IMR-90 (cell line): ENCODE results near the gene APOF. TPM values are rescaled to one million over a fixed set of nuclear protein-coding genes. Genes with fewer than 3 reads are reported as not detected.
"Not testable (repeated sequence)": the region's sequence is repeated elsewhere in the genome, so short reads cannot be mapped to it uniquely, and the experiment has no call there.

ENCODE experiments used
- ATAC-seq: fragments of 200-7000 bp; cut with Tn5 transposase; 2 replicates; pipeline ENCODE4 v1.9.1; 2020; ENCODE audit warnings: low read depth, mild to moderate bottlenecking, moderate library complexity
- BruUV-seq: library from RNA; stranded (reverse); fragments of 400-500 nt; replicated peaks from 2 replicates; lab custom pipeline; 2021; lab: Mats Ljungman, UMichigan
- CTCF ChIA-PET: fragments of 300-600 bp; formaldehyde crosslinking; extraction: SDS; loops from one replicate; lab custom pipeline; 2021; ENCODE audit warnings: antibody characterized with exemption; lab: Yijun Ruan, JAX
- POLR2A ChIA-PET: fragments of 300-600 bp; sonication (Branson Sonifier 250); formaldehyde crosslinking; loops from one replicate; lab custom pipeline; 2022; ENCODE audit warnings: antibody characterized with exemption; ENCODE audit not compliant: unreplicated experiment; lab: Charles Lee
- DNase-seq: peaks from one replicate; pipeline ENCODE4 v3.0.0; 2013
- H2AFZ ChIP-seq: replicated peaks from 2 replicates; pipeline ENCODE3; 2013; ENCODE audit warnings: low read length, mild to moderate bottlenecking; ENCODE audit not compliant: poor library complexity
- H2AK5ac ChIP-seq: 2 replicates; pipeline ENCODE4 v1.6.1; 2013; ENCODE audit warnings: low read depth, low read length, inconsistent platforms
- H2AK9ac ChIP-seq: replicated peaks from 2 replicates; pipeline ENCODE3; 2013; ENCODE audit warnings: mild to moderate bottlenecking, low read depth, low read length, moderate library complexity; ENCODE audit not compliant: poor library complexity
- H2BK120ac ChIP-seq: 2 replicates; pipeline ENCODE4 v1.6.1; 2013; ENCODE audit warnings: low read depth, low read length, inconsistent platforms
- H2BK15ac ChIP-seq: 3 replicates; pipeline ENCODE4 v1.6.1; 2013; ENCODE audit warnings: low read depth, low read length, inconsistent platforms
- H2BK20ac ChIP-seq: 2 replicates; pipeline ENCODE4 v1.6.1; 2013; ENCODE audit warnings: low read depth, mild to moderate bottlenecking, inconsistent platforms, low read length, moderate library complexity
- H2BK5ac ChIP-seq: 2 replicates; pipeline ENCODE4 v1.6.1; 2013; ENCODE audit warnings: mild to moderate bottlenecking, low read depth, low read length, inconsistent platforms; ENCODE audit not compliant: poor library complexity, severe bottlenecking
- H3K14ac ChIP-seq: replicated peaks from 2 replicates; pipeline ENCODE4 v1.6.1; 2013; ENCODE audit warnings: low read depth, low read length, inconsistent platforms
- H3K18ac ChIP-seq: 2 replicates; pipeline ENCODE4 v1.6.1; 2013; ENCODE audit warnings: low read depth, low read length, control low read depth
- H3K23ac ChIP-seq: 2 replicates; pipeline ENCODE4 v1.6.1; 2013; ENCODE audit warnings: low read depth, low read length, inconsistent platforms
- H3K27ac ChIP-seq: 2 replicates; pipeline ENCODE4 v1.5.1; 2013; ENCODE audit warnings: mild to moderate bottlenecking, control low read depth, low read length; ENCODE audit not compliant: insufficient read depth
- H3K27me3 ChIP-seq: 2 replicates; pipeline ENCODE4 v1.6.1; 2013; ENCODE audit warnings: low read length; ENCODE audit not compliant: control insufficient read depth, insufficient read depth
- H3K36me3 ChIP-seq: 2 replicates; pipeline ENCODE4 v1.6.1; 2013; ENCODE audit warnings: low read length, mixed read lengths; ENCODE audit not compliant: control insufficient read depth, insufficient read depth
- H3K4ac ChIP-seq: 2 replicates; pipeline ENCODE4 v1.6.1; 2013; ENCODE audit warnings: low read depth, low read length, inconsistent platforms
- H3K4me1 ChIP-seq: 2 replicates; pipeline ENCODE4 v1.6.1; 2013; ENCODE audit warnings: low read length, mixed read lengths; ENCODE audit not compliant: control insufficient read depth, insufficient read depth
- H3K4me2 ChIP-seq: 2 replicates; pipeline ENCODE4 v1.6.1; 2013; ENCODE audit warnings: low read depth, mild to moderate bottlenecking, control low read depth, low read length, moderate library complexity
- H3K4me3 ChIP-seq: 2 replicates; pipeline ENCODE4 v1.5.1; 2013; ENCODE audit warnings: low read depth, mild to moderate bottlenecking, control low read depth, low read length, moderate library complexity; ENCODE audit not compliant: insufficient read depth
- H3K56ac ChIP-seq: 2 replicates; pipeline ENCODE4 v1.6.1; 2013; ENCODE audit warnings: low read length, inconsistent platforms; ENCODE audit not compliant: insufficient read depth; ENCODE audit errors: extremely low read depth
- H3K79me1 ChIP-seq, 2 experiments: 2 replicates each; pipeline ENCODE4 v1.6.1; 2013; ENCODE audit warnings: low read length in 2 of 2, inconsistent platforms in 1 of 2, low read depth in 1 of 2
- H3K9ac ChIP-seq: 2 replicates; pipeline ENCODE4 v1.6.1; 2013; ENCODE audit warnings: low read depth, low read length, control low read depth
- H3K9me1 ChIP-seq: 2 replicates; pipeline ENCODE4 v1.6.1; 2013; ENCODE audit warnings: low read length, inconsistent platforms; ENCODE audit not compliant: insufficient read depth
- H3K9me3 ChIP-seq: 2 replicates; pipeline ENCODE4 v1.6.1; 2013; ENCODE audit warnings: low read length; ENCODE audit not compliant: control insufficient read depth, insufficient read depth
- H4K20me1 ChIP-seq: 2 replicates; pipeline ENCODE4 v1.6.1; 2013; ENCODE audit warnings: low read length, inconsistent platforms; ENCODE audit not compliant: insufficient read depth
- H4K5ac ChIP-seq: 2 replicates; pipeline ENCODE4 v1.6.1; 2013; ENCODE audit warnings: mild to moderate bottlenecking, low read depth, low read length, control low read depth
- H4K8ac ChIP-seq, 2 experiments: 2 replicates each; pipeline ENCODE4 v1.6.1; 2013; ENCODE audit warnings: low read depth in 2 of 2, low read length in 2 of 2, control low read depth in 1 of 2, inconsistent platforms in 1 of 2
- H4K91ac ChIP-seq: 2 replicates; pipeline ENCODE4 v1.6.1; 2013; ENCODE audit warnings: low read depth, low read length, inconsistent platforms; ENCODE audit not compliant: insufficient read depth
- WGBS, 2 experiments: methylation state at CpG; one replicate each; pipeline versions ENCODE4 v1.1.5 to v1.1.7; 2013; ENCODE audit warnings: missing lambda C conversion rate in 2 of 2; ENCODE audit not compliant: insufficient read length in 1 of 2; ENCODE audit errors: extremely low coverage in 2 of 2; 5-methylcytosine and 5-hydroxymethylcytosine counted together
- dilution Hi-C: fragments of 300-500 bp; cut with HindIII; formaldehyde crosslinking; loops from one replicate; pipeline ENCODE4 v1.14.3; 2018; ENCODE audit warnings: low sequenced_read_pairs; ENCODE audit not compliant: unreplicated experiment
- in situ Hi-C: fragments of 300-500 bp; cut with MboI; formaldehyde crosslinking; loops from 3 replicates; pipeline ENCODE4 v1.14.3; 2019; ENCODE audit warnings: low sequenced_read_pairs, inconsistent platforms, mixed read lengths
- intact Hi-C: fragments of 100-400 bp; cut with micrococcal nuclease; formaldehyde crosslinking; loops from 2 replicates; pipeline ENCODE4 v1.10.0; 2022
- polyA plus RNA-seq, 3 experiments: library from polyadenylated mRNA; depleted of rRNA; stranded (reverse); fragments of >200 nt; gene quantifications; 2 replicates each; pipeline ENCODE4 v1.2.3, GENCODE V29; 2012; ENCODE audit warnings: low replicate concordance in 1 of 3
- total RNA-seq: library from RNA; depleted of rRNA; stranded (reverse); fragments of >200 nt; gene quantifications from 2 replicates; pipeline ENCODE4 v1.2.3, GENCODE V29; 2012

Gene APOF
- total and polyA plus RNA-seq, 2 of the 4 experiments (the other 2 are of a cell fraction), result not detected

- in situ Hi-C loops, POLR2A ChIA-PET, H2AK5ac ChIP-seq, H4K5ac ChIP-seq, H2BK5ac ChIP-seq, H3K79me1 ChIP-seq, DNase-seq, H3K18ac ChIP-seq, H3K4me2 ChIP-seq, H3K56ac ChIP-seq, dilution Hi-C loops, H3K14ac ChIP-seq, H3K23ac ChIP-seq, CTCF ChIA-PET, H4K20me1 ChIP-seq, H3K9ac ChIP-seq, ATAC-seq, H3K4me3 ChIP-seq, H3K27ac ChIP-seq, intact Hi-C loops, H3K9me3 ChIP-seq, H2AK9ac ChIP-seq, H4K91ac ChIP-seq, H2BK15ac ChIP-seq, H3K4ac ChIP-seq, H2BK120ac ChIP-seq, H2BK20ac ChIP-seq, BruUV-seq, H4K8ac ChIP-seq, H3K9me1 ChIP-seq, H3K4me1 ChIP-seq, H3K27me3 ChIP-seq, H2AFZ ChIP-seq, H3K36me3 ChIP-seq: not testable (repeated sequence)
- WGBS, 2 experiments, result no CpG with 5 or more reads among the region's 3 CpGs
These were observed 41.6 kb upstream of the APOF start for GRCh38 chr12:56404227-56404626.

DNA sequence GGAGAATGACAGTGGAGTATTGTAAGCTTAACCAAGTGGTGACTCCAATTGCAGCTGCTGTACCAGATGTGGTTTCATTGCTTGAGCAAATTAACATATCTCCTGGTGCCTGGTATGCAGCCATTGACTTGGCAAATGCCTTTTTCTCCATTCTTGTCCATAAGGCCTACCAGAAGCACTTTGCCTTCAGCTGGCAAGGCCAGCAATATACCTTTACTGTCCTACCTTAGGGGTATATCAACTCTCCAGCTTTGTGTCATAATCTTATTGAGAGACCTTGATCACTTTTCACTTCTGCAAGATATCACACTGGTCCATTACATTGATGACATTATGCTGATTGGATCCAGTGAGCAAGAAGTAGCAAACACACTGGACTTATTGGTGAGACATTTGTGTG is 39.0 kb upstream of the APOF start:
- H3K9ac ChIP-seq, H4K20me1 ChIP-seq, H3K14ac ChIP-seq, H2BK120ac ChIP-seq, H3K9me1 ChIP-seq, intact Hi-C loops, H2AK9ac ChIP-seq, dilution Hi-C loops, H3K23ac ChIP-seq, POLR2A ChIA-PET, H3K4me2 ChIP-seq, H3K18ac ChIP-seq, H2BK15ac ChIP-seq, H2BK20ac ChIP-seq, H3K79me1 ChIP-seq, H2AK5ac ChIP-seq, ATAC-seq, H3K27me3 ChIP-seq, H4K5ac ChIP-seq, H3K9me3 ChIP-seq, H3K4ac ChIP-seq, H3K27ac ChIP-seq, H4K8ac ChIP-seq, H2BK5ac ChIP-seq, DNase-seq, H3K4me1 ChIP-seq, H3K4me3 ChIP-seq, CTCF ChIA-PET, H3K56ac ChIP-seq, H3K36me3 ChIP-seq, H4K91ac ChIP-seq, in situ Hi-C loops, BruUV-seq, H2AFZ ChIP-seq: not testable (repeated sequence)
